GM23338 (cell line): Measurements from ENCODE around the gene NF1. TPM values are rescaled to one million over a fixed set of nuclear protein-coding genes. Genes with fewer than 3 reads are reported as not detected.

Source experiments
- ATAC-seq: fragments of 200-7000 bp; cut with Tn5 transposase; 3 replicates; pipeline ENCODE4 v1.9.1; 2020
- DNase-seq: peaks from one replicate; pipeline ENCODE4 v3.0.0-alpha.2; 2015; ENCODE audit warnings: low spot score
- H2AFZ ChIP-seq: fragments of 200-600 bp; sonication (generic); 2 replicates; pipeline ENCODE4 v1.8.0; 2016; ENCODE audit warnings: antibody characterized with exemption, mild to moderate bottlenecking, moderate library complexity
- H3F3A ChIP-seq: fragments of 200-600 bp; sonication (generic); replicated peaks from 2 replicates; pipeline ENCODE4 v1.8.0; 2017; ENCODE audit warnings: antibody characterized with exemption, mixed run types, low read depth
- H3K27ac ChIP-seq: fragments of 200-600 bp; sonication (generic); 2 replicates; pipeline ENCODE4 v1.6.1; 2016; ENCODE audit warnings: low read depth
- H3K27me3 ChIP-seq: fragments of 200-600 bp; sonication (generic); 2 replicates; pipeline ENCODE4 v1.8.0; 2016; ENCODE audit warnings: mild to moderate bottlenecking, mixed run types, moderate library complexity; ENCODE audit not compliant: insufficient read depth
- H3K36me3 ChIP-seq: fragments of 200-600 bp; sonication (generic); 2 replicates; pipeline ENCODE4 v1.8.0; 2016; ENCODE audit warnings: mild to moderate bottlenecking; ENCODE audit not compliant: insufficient read depth
- H3K4me1 ChIP-seq: fragments of 200-600 bp; sonication (generic); 2 replicates; pipeline ENCODE4 v1.8.0; 2016; ENCODE audit warnings: mild to moderate bottlenecking, moderate library complexity; ENCODE audit not compliant: insufficient read depth
- H3K4me2 ChIP-seq: fragments of 200-600 bp; sonication (generic); 2 replicates; pipeline ENCODE4 v1.7.1; 2017; ENCODE audit warnings: mixed run types
- H3K4me3 ChIP-seq: fragments of 200-600 bp; sonication (generic); 2 replicates; pipeline ENCODE4 v1.6.1; 2016; ENCODE audit warnings: mixed run types
- H3K79me2 ChIP-seq: fragments of 200-600 bp; sonication (generic); replicated peaks from 2 replicates; pipeline ENCODE4 v1.8.0; 2017; ENCODE audit warnings: mild to moderate bottlenecking; ENCODE audit not compliant: insufficient read depth
- H3K9me2 ChIP-seq: fragments of 200-600 bp; sonication (generic); 2 replicates; pipeline ENCODE4 v1.8.0; 2017; ENCODE audit not compliant: insufficient read depth
- H4K20me1 ChIP-seq: fragments of 200-600 bp; sonication (generic); replicated peaks from 2 replicates; pipeline ENCODE4 v1.8.0; 2017; ENCODE audit warnings: mild to moderate bottlenecking; ENCODE audit not compliant: insufficient read depth
- H3K27ac Mint-ChIP-seq: 2 replicates; pipeline ENCODE4 v1.8.0; 2020; ENCODE audit warnings: inconsistent platforms, mild to moderate bottlenecking, moderate library complexity, mixed read lengths
- H3K27me3 Mint-ChIP-seq: 3 replicates; pipeline ENCODE4 v1.8.0; 2022; ENCODE audit warnings: low read depth, mild to moderate bottlenecking, moderate library complexity, mixed read lengths, inconsistent platforms; ENCODE audit not compliant: insufficient read depth, poor library complexity
- H3K36me3 Mint-ChIP-seq: 3 replicates; pipeline ENCODE4 v1.8.0; 2021; ENCODE audit warnings: low read depth, mild to moderate bottlenecking, inconsistent platforms, moderate library complexity, mixed read lengths
- H3K4me1 Mint-ChIP-seq: 3 replicates; pipeline ENCODE4 v1.8.0; 2020; ENCODE audit warnings: mild to moderate bottlenecking, inconsistent platforms, mixed read lengths
- H3K4me3 Mint-ChIP-seq: 3 replicates; pipeline ENCODE4 v1.8.0; 2021; ENCODE audit warnings: moderate library complexity, mild to moderate bottlenecking, inconsistent platforms, mixed read lengths
- H3K9me3 Mint-ChIP-seq: 3 replicates; pipeline ENCODE4 v1.8.0; 2020; ENCODE audit warnings: moderate library complexity, mild to moderate bottlenecking, inconsistent platforms, mixed read lengths
- CREB1 ChIP-seq: fragments of 250-450 bp; sonication (Bioruptor Pico); IDR thresholded peaks from 2 replicates; pipeline ENCODE4 v1.5.0; 2020; ENCODE audit warnings: low read depth, mild to moderate bottlenecking, moderate library complexity
- CTCF ChIP-seq, 2 experiments: fragments of 200-600 bp in 1 of 2; sonication (generic) in 1 of 2; conservative IDR thresholded peaks; 2 replicates each; pipeline versions ENCODE4 v1.5.1 to v1.6.1; 2016 to 2017; ENCODE audit warnings: antibody characterized with exemption in 2 of 2, low read depth in 2 of 2, mild to moderate bottlenecking in 2 of 2, moderate library complexity in 1 of 2
- EZH2 ChIP-seq: fragments of 200-600 bp; sonication (generic); IDR thresholded peaks from one replicate; pipeline ENCODE4 v1.8.0; 2017; ENCODE audit warnings: antibody characterized with exemption, mild to moderate bottlenecking, low read depth; ENCODE audit not compliant: unreplicated experiment
- EZH2phosphoT487 ChIP-seq: fragments of 200-600 bp; sonication (generic); IDR thresholded peaks from one replicate; pipeline ENCODE4 v1.8.1; 2018; ENCODE audit warnings: antibody characterized with exemption; ENCODE audit not compliant: unreplicated experiment
- JUNB ChIP-seq: IDR thresholded peaks from one replicate; pipeline ENCODE4 v1.6.1; 2016; ENCODE audit warnings: antibody characterized with exemption; ENCODE audit not compliant: unreplicated experiment
- REST ChIP-seq: IDR thresholded peaks from one replicate; pipeline ENCODE4 v1.6.1; 2018; ENCODE audit warnings: antibody characterized with exemption; ENCODE audit not compliant: unreplicated experiment
- ZNF331 ChIP-seq: fragments of 250-450 bp; sonication (Bioruptor Pico); IDR thresholded peaks from 2 replicates; pipeline ENCODE4 v1.5.0; 2020; ENCODE audit warnings: low read depth, mild to moderate bottlenecking, moderate library complexity
- polyA plus RNA-seq: library from polyadenylated mRNA; unstranded; fragments of >200 nt; fragmentation: Nextera tagmentation; extraction: Ambion mirVana; gene quantifications from 2 replicates; pipeline ENCODE4 v1.2.1, GENCODE V29; 2016
- total RNA-seq: library from RNA; depleted of rRNA; stranded (reverse); fragments of >200 nt; shearing (Covaris generic); gene quantifications from 2 replicates; pipeline ENCODE4 v1.2.3, GENCODE V29; 2014

The NF1 gene
- total and polyA plus RNA-seq, 2 experiments from 2014 or later = 16.3 to 49.7 TPM

- ATAC-seq (no peak), DNase-seq (peak; percentile 35)
- no peaks in the 10 kb centered on the region for H3K9me3 Mint-ChIP-seq
- H4K20me1 ChIP-seq = no peaks in the 10 kb centered on the region; the same call in 1 of the 2 replicates
- peaks cover 13% of the 10 kb centered on the region for H3K4me1 Mint-ChIP-seq
- peaks cover 32% of the 10 kb centered on the region for H3K27me3 ChIP-seq
- H3K27ac Mint-ChIP-seq = no peak overlapping the region
- peak overlapping the region; percentile 65 for H3K4me3 Mint-ChIP-seq
- H3F3A ChIP-seq = peaks cover 9% of the 10 kb centered on the region; the same call in 1 of the 2 replicates
- H3K4me3 ChIP-seq = no peak overlapping the region
- no peak overlapping the region for H2AFZ ChIP-seq
- peak overlapping the region; percentile 87; the same call in 1 of the 2 replicates for H3K4me2 ChIP-seq
- no peak for TF ChIP-seq JUNB
- TF ChIP-seq REST = peak; percentile 47
- no peaks in the 10 kb centered on the region for H3K79me2 ChIP-seq
- H3K36me3 Mint-ChIP-seq = no peaks in the 10 kb centered on the region; the same call in 2 of the 3 replicates
- H3K9me2 ChIP-seq = no peaks in the 10 kb centered on the region
- H3K36me3 ChIP-seq = no peaks in the 10 kb centered on the region
- peaks cover 7% of the 10 kb centered on the region; the same call in 1 of the 2 replicates for H3K4me1 ChIP-seq
- H3K27me3 Mint-ChIP-seq = peaks cover 36% of the 10 kb centered on the region
- H3K27ac ChIP-seq = no peak overlapping the region
Measured at GRCh38 chr17:31392856-31393748, 298.3 kb downstream of the NF1 start.

GRCh38 chr17:31393749-31394146, 299.0 kb downstream of the NF1 start:
- Mint-ChIP-seq H3K27me3 (peaks cover 38% of the 10 kb centered on the region), H3K4me3 (peak overlapping the region; percentile 40; the same call in 2 of the 3 replicates), H3K9me3 (no peaks in the 10 kb centered on the region), H3K4me1 (peaks cover 13% of the 10 kb centered on the region), H3K36me3 (no peaks in the 10 kb centered on the region; the same call in 2 of the 3 replicates), H3K27ac (no peak overlapping the region)
- Histone ChIP-seq H3K4me1 (peaks cover 7% of the 10 kb centered on the region; the same call in 1 of the 2 replicates), H3F3A (peaks cover 9% of the 10 kb centered on the region; the same call in 1 of the 2 replicates), H3K4me2 (no peak overlapping the region), H3K4me3 (no peak overlapping the region), H3K36me3 (no peaks in the 10 kb centered on the region), H3K27me3 (peaks cover 32% of the 10 kb centered on the region), H4K20me1 (no peaks in the 10 kb centered on the region; the same call in 1 of the 2 replicates), H3K9me2 (no peaks in the 10 kb centered on the region), H3K79me2 (no peaks in the 10 kb centered on the region), H2AFZ (no peak overlapping the region), H3K27ac (no peak overlapping the region)
- DNase-seq = no peak
- no peak for ATAC-seq
- TF ChIP-seq REST (no peak), ZNF331 (CRISPR knock-in tag) (no peak), CREB1 (CRISPR knock-in tag) (no peak), EZH2phosphoT487 (no peak), JUNB (no peak), CTCF (conservative IDR thresholded peaks at IDR 0.05; ENCODE audit: low read depth in 2 of 2) (no peak), EZH2 (no peak)
